KMS-11 (cell line): ENCODE results near the gene METTL23.

Source experiments
- H2AFZ ChIP-seq: fragments of 200-600 bp; sonication (generic); 2 replicates; pipeline ENCODE4 v1.6.1; 2016; ENCODE audit warnings: antibody characterized with exemption, mixed run types, low read depth
- H3K27ac ChIP-seq: fragments of 200-600 bp; sonication (generic); 2 replicates; pipeline ENCODE4 v1.6.1; 2016; ENCODE audit warnings: mild to moderate bottlenecking, mixed run types
- H3K27me3 ChIP-seq: fragments of 200-600 bp; sonication (generic); 2 replicates; pipeline ENCODE4 v1.6.1; 2017; ENCODE audit warnings: mild to moderate bottlenecking, low read depth, mixed run types, moderate library complexity; ENCODE audit not compliant: insufficient read depth
- H3K36me3 ChIP-seq: fragments of 200-600 bp; sonication (generic); 2 replicates; pipeline ENCODE4 v1.6.1; 2017; ENCODE audit warnings: mild to moderate bottlenecking, mixed run types; ENCODE audit not compliant: insufficient read depth
- H3K4me1 ChIP-seq: fragments of 200-600 bp; sonication (generic); 2 replicates; pipeline ENCODE4 v1.6.1; 2016; ENCODE audit warnings: mild to moderate bottlenecking, low read depth, mixed run types; ENCODE audit not compliant: poor library complexity, severe bottlenecking
- H3K4me2 ChIP-seq: fragments of 200-600 bp; sonication (generic); 2 replicates; pipeline ENCODE4 v1.7.0; 2016; ENCODE audit warnings: mild to moderate bottlenecking, mixed run types
- H3K4me3 ChIP-seq: fragments of 200-600 bp; sonication (generic); IDR thresholded peaks from 2 replicates; pipeline ENCODE4 v1.6.1; 2017; ENCODE audit warnings: low read depth, low read length, mixed read lengths; ENCODE audit not compliant: insufficient read depth
- H3K79me2 ChIP-seq: fragments of 200-600 bp; sonication (generic); 2 replicates; pipeline ENCODE4 v1.6.1; 2016; ENCODE audit warnings: low read depth, mixed run types; ENCODE audit not compliant: insufficient read depth
- H3K9ac ChIP-seq: fragments of 200-600 bp; sonication (generic); 2 replicates; pipeline ENCODE4 v1.6.1; 2016; ENCODE audit warnings: mild to moderate bottlenecking, mixed run types
- H4K20me1 ChIP-seq: fragments of 200-600 bp; sonication (generic); 2 replicates; pipeline ENCODE4 v1.6.1; 2016; ENCODE audit warnings: mild to moderate bottlenecking, mixed run types; ENCODE audit not compliant: insufficient read depth
- TF ChIP-seq, protein P1 (sequence below): fragments of 200-600 bp; sonication (generic); conservative IDR thresholded peaks from 2 replicates; pipeline ENCODE4 v1.6.1; 2017; ENCODE audit warnings: low read depth, mild to moderate bottlenecking, antibody characterized with exemption, low read length, moderate library complexity, mixed read lengths

Gene METTL23

DNA sequence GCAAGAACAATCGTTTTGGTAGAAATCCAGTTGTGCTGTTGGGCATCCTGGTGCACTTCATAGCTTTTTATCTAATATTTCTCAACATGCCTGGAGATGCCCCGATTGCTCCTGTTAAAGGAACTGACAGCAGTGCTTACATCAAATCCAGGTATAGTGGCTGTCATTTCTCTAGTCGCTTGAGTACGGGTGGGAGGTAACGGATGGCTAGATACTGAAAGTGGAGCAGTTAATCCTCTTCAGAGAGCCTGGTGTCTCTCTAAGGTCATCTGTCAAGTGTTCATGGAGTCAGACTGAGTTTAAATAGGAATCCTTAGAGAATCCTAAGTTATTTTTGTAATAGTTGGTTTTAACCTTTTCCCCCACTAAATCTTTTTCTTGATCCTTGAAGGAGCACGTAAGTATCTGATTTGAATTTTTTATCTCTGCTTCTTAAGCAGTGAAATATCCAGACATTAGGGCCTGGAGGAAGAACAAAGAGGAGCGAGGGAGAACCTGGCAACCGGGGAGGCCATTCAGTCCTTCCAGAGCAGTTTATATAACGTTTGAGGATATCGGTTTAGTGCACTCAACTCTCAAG lies 48.5 kb downstream of the METTL23 start:
- Histone ChIP-seq H3K36me3 (peaks cover 4% of the 10 kb centered on the region; the same call in 1 of the 2 replicates), H3K27ac (no peak overlapping the region), H3K79me2 (no peaks in the 10 kb centered on the region), H3K27me3 (no peaks in the 10 kb centered on the region), H3K4me1 (peaks cover 42% of the 10 kb centered on the region), H3K4me3 (no peak overlapping the region), H3K9ac (no peak overlapping the region), H3K4me2 (no peak overlapping the region), H2AFZ (no peak overlapping the region), H4K20me1 (no peaks in the 10 kb centered on the region)
- TF ChIP-seq, protein P1, sequence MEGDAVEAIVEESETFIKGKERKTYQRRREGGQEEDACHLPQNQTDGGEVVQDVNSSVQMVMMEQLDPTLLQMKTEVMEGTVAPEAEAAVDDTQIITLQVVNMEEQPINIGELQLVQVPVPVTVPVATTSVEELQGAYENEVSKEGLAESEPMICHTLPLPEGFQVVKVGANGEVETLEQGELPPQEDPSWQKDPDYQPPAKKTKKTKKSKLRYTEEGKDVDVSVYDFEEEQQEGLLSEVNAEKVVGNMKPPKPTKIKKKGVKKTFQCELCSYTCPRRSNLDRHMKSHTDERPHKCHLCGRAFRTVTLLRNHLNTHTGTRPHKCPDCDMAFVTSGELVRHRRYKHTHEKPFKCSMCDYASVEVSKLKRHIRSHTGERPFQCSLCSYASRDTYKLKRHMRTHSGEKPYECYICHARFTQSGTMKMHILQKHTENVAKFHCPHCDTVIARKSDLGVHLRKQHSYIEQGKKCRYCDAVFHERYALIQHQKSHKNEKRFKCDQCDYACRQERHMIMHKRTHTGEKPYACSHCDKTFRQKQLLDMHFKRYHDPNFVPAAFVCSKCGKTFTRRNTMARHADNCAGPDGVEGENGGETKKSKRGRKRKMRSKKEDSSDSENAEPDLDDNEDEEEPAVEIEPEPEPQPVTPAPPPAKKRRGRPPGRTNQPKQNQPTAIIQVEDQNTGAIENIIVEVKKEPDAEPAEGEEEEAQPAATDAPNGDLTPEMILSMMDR = no peak

DNA sequence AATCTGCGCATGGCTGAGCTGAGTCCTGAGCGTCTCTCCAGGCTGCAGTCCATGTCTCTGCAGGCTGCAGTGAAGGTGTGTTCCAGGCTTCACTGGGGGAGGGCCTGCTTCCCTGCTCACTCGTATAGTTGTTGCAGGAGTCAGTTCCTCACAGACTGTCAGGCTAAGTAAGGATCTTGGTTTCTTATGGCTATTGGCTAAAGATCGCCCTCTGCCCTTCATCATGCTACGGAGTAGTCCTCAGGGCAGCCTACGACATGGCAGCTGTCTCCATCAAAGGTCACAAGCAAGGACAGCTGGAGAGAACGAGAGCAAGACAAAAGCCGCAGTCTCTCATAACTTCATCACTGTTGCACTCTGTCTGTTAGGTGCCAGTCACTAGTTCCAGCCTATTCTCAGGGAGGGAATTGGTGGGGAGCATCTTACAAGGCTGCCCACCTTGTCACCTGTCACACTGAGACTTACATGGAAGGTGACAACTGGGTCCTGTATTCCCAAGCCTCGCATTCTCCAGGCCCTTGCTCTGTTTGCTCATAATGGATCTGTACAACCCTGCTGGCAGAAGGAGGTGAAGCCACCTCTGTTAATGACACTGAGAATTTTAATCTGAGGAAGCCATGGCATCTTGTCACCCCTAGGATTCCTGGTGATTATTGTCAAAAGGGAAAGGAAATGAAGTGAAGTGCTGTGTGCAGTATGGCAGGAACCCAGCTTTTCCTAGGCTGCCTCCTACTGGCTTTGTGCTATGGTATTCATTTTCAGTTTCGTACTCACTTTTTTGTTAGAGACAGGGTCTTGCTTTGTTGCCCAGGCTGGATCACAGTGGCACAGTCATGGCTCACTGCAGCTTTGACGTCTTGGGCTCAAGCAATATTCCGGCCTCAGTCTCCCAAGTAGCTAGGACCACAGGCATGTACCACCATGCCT lies 54.7 kb downstream of the METTL23 start:
- TF ChIP-seq, protein P1 = peak; percentile 27; the same call in 1 of the 2 replicates
- Histone ChIP-seq H4K20me1 (no peaks in the 10 kb centered on the region), H3K4me2 (peak overlapping the region; percentile 31), H3K4me3 (no peak overlapping the region), H3K27ac (peak overlapping the region; percentile 90), H3K79me2 (no peaks in the 10 kb centered on the region), H2AFZ (no peak overlapping the region), H3K27me3 (no peaks in the 10 kb centered on the region), H3K36me3 (no peaks in the 10 kb centered on the region), H3K9ac (no peak overlapping the region; the same call in 1 of the 2 replicates), H3K4me1 (peaks cover 86% of the 10 kb centered on the region)

DNA sequence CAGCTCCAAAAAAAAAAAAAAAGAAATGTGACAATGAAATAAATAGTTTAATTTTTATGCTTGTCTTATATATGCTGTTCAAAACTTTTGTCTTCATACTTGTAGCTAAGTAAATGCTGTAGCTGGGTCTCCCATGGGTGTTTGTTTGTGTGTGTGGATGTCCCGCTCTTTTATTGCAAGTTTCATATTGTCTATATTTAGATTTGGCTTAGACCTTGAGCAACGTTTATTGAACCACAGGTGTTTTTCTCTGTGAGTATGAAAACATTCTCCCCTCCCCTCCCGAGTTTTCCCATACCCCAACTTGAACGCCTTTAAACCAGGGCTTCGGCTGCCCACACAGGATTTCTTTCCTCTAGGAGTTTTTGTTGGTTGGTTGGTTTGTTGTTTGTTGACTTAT lies 56.5 kb downstream of the METTL23 start:
- peaks cover 97% of the 10 kb centered on the region for H3K4me1 ChIP-seq
- peak overlapping the region; percentile 16; the same call in 1 of the 2 replicates for H2AFZ ChIP-seq
- no peaks in the 10 kb centered on the region for H3K36me3 ChIP-seq
- H3K79me2 ChIP-seq = no peaks in the 10 kb centered on the region
- H3K4me2 ChIP-seq = peak overlapping the region; percentile 67
- H3K27me3 ChIP-seq = no peaks in the 10 kb centered on the region
- H3K4me3 ChIP-seq = no peak overlapping the region
- peak overlapping the region; percentile 90 for H3K27ac ChIP-seq
- peak overlapping the region; percentile 45; the same call in 1 of the 2 replicates for H3K9ac ChIP-seq
- TF ChIP-seq, protein P1 = no peak
- H4K20me1 ChIP-seq = no peaks in the 10 kb centered on the region
